GM23338 (cell line): ENCODE measurements around the gene LRRC28. TPM values are rescaled to one million over a fixed set of nuclear protein-coding genes. Genes with fewer than 3 reads are reported as not detected.

Experiments
- ATAC-seq: fragments of 200-7000 bp; cut with Tn5 transposase; 3 replicates; pipeline ENCODE4 v1.9.1; 2020
- DNase-seq: peaks from one replicate; pipeline ENCODE4 v3.0.0-alpha.2; 2015; ENCODE audit warnings: low spot score
- H2AFZ ChIP-seq: fragments of 200-600 bp; sonication (generic); 2 replicates; pipeline ENCODE4 v1.8.0; 2016; ENCODE audit warnings: antibody characterized with exemption, mild to moderate bottlenecking, moderate library complexity
- H3F3A ChIP-seq: fragments of 200-600 bp; sonication (generic); replicated peaks from 2 replicates; pipeline ENCODE4 v1.8.0; 2017; ENCODE audit warnings: antibody characterized with exemption, mixed run types, low read depth
- H3K27ac ChIP-seq: fragments of 200-600 bp; sonication (generic); 2 replicates; pipeline ENCODE4 v1.6.1; 2016; ENCODE audit warnings: low read depth
- H3K27me3 ChIP-seq: fragments of 200-600 bp; sonication (generic); 2 replicates; pipeline ENCODE4 v1.8.0; 2016; ENCODE audit warnings: mild to moderate bottlenecking, mixed run types, moderate library complexity; ENCODE audit not compliant: insufficient read depth
- H3K36me3 ChIP-seq: fragments of 200-600 bp; sonication (generic); 2 replicates; pipeline ENCODE4 v1.8.0; 2016; ENCODE audit warnings: mild to moderate bottlenecking; ENCODE audit not compliant: insufficient read depth
- H3K4me1 ChIP-seq: fragments of 200-600 bp; sonication (generic); 2 replicates; pipeline ENCODE4 v1.8.0; 2016; ENCODE audit warnings: mild to moderate bottlenecking, moderate library complexity; ENCODE audit not compliant: insufficient read depth
- H3K4me2 ChIP-seq: fragments of 200-600 bp; sonication (generic); 2 replicates; pipeline ENCODE4 v1.7.1; 2017; ENCODE audit warnings: mixed run types
- H3K4me3 ChIP-seq: fragments of 200-600 bp; sonication (generic); 2 replicates; pipeline ENCODE4 v1.6.1; 2016; ENCODE audit warnings: mixed run types
- H3K79me2 ChIP-seq: fragments of 200-600 bp; sonication (generic); replicated peaks from 2 replicates; pipeline ENCODE4 v1.8.0; 2017; ENCODE audit warnings: mild to moderate bottlenecking; ENCODE audit not compliant: insufficient read depth
- H3K9me2 ChIP-seq: fragments of 200-600 bp; sonication (generic); 2 replicates; pipeline ENCODE4 v1.8.0; 2017; ENCODE audit not compliant: insufficient read depth
- H4K20me1 ChIP-seq: fragments of 200-600 bp; sonication (generic); replicated peaks from 2 replicates; pipeline ENCODE4 v1.8.0; 2017; ENCODE audit warnings: mild to moderate bottlenecking; ENCODE audit not compliant: insufficient read depth
- H3K27ac Mint-ChIP-seq: 2 replicates; pipeline ENCODE4 v1.8.0; 2020; ENCODE audit warnings: inconsistent platforms, mild to moderate bottlenecking, moderate library complexity, mixed read lengths
- H3K27me3 Mint-ChIP-seq: 3 replicates; pipeline ENCODE4 v1.8.0; 2022; ENCODE audit warnings: low read depth, mild to moderate bottlenecking, moderate library complexity, mixed read lengths, inconsistent platforms; ENCODE audit not compliant: insufficient read depth, poor library complexity
- H3K36me3 Mint-ChIP-seq: 3 replicates; pipeline ENCODE4 v1.8.0; 2021; ENCODE audit warnings: low read depth, mild to moderate bottlenecking, inconsistent platforms, moderate library complexity, mixed read lengths
- H3K4me1 Mint-ChIP-seq: 3 replicates; pipeline ENCODE4 v1.8.0; 2020; ENCODE audit warnings: mild to moderate bottlenecking, inconsistent platforms, mixed read lengths
- H3K4me3 Mint-ChIP-seq: 3 replicates; pipeline ENCODE4 v1.8.0; 2021; ENCODE audit warnings: moderate library complexity, mild to moderate bottlenecking, inconsistent platforms, mixed read lengths
- H3K9me3 Mint-ChIP-seq: 3 replicates; pipeline ENCODE4 v1.8.0; 2020; ENCODE audit warnings: moderate library complexity, mild to moderate bottlenecking, inconsistent platforms, mixed read lengths
- CREB1 ChIP-seq: fragments of 250-450 bp; sonication (Bioruptor Pico); IDR thresholded peaks from 2 replicates; pipeline ENCODE4 v1.5.0; 2020; ENCODE audit warnings: low read depth, mild to moderate bottlenecking, moderate library complexity
- JUNB ChIP-seq: IDR thresholded peaks from one replicate; pipeline ENCODE4 v1.6.1; 2016; ENCODE audit warnings: antibody characterized with exemption; ENCODE audit not compliant: unreplicated experiment
- NANOG ChIP-seq: IDR thresholded peaks from 2 replicates; pipeline ENCODE4 v1.6.1; 2016; ENCODE audit warnings: antibody characterized with exemption, borderline replicate concordance
- ZNF331 ChIP-seq: fragments of 250-450 bp; sonication (Bioruptor Pico); IDR thresholded peaks from 2 replicates; pipeline ENCODE4 v1.5.0; 2020; ENCODE audit warnings: low read depth, mild to moderate bottlenecking, moderate library complexity
- polyA plus RNA-seq: library from polyadenylated mRNA; unstranded; fragments of >200 nt; fragmentation: Nextera tagmentation; extraction: Ambion mirVana; gene quantifications from 2 replicates; pipeline ENCODE4 v1.2.1, GENCODE V29; 2016
- total RNA-seq: library from RNA; depleted of rRNA; stranded (reverse); fragments of >200 nt; shearing (Covaris generic); gene quantifications from 2 replicates; pipeline ENCODE4 v1.2.3, GENCODE V29; 2014
- TF ChIP-seq, protein P1 (sequence below): IDR thresholded peaks from one replicate; pipeline ENCODE4 v1.6.1; 2018; ENCODE audit warnings: antibody characterized with exemption; ENCODE audit not compliant: unreplicated experiment
- TF ChIP-seq, protein P2 (sequence below): fragments of 250-450 bp; sonication (Bioruptor Pico); IDR thresholded peaks from 2 replicates; pipeline ENCODE4 v1.5.0; 2020; ENCODE audit warnings: mild to moderate bottlenecking, moderate library complexity

The LRRC28 gene
- total and polyA plus RNA-seq, 2 experiments from 2014 or later = 12.9 to 28.4 TPM

DNA sequence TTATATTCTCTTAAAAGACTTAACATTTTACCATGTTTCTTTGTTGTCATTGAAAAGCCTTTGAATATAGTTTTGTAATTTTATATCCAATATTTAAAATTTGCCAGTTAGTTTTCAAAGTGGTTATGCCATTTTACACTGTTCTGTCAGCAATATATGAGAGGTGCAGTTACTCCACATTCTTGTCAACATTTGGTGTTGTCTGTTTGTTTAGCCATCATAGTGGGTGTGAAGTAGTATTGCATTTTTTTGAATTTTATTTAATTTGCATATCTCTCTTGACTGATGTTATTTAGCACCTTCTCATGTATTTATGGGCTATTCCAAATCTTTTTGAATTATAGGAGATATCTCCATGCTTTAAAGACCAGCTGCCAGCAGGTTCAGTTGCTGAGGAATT is 40.4 kb downstream of the LRRC28 start:
- Histone ChIP-seq H3K79me2 (no peaks in the 10 kb centered on the region), H4K20me1 (no peaks in the 10 kb centered on the region), H3K27me3 (no peaks in the 10 kb centered on the region), H2AFZ (no peak overlapping the region), H3K36me3 (peaks cover 8% of the 10 kb centered on the region; the same call in 1 of the 2 replicates), H3F3A (no peaks in the 10 kb centered on the region), H3K4me3 (no peak overlapping the region), H3K27ac (no peak overlapping the region), H3K4me2 (no peak overlapping the region), H3K4me1 (peaks cover 18% of the 10 kb centered on the region; the same call in 1 of the 2 replicates), H3K9me2 (no peaks in the 10 kb centered on the region)
- peaks cover 26% of the 10 kb centered on the region for H3K36me3 Mint-ChIP-seq
- TF ChIP-seq, protein P1, sequence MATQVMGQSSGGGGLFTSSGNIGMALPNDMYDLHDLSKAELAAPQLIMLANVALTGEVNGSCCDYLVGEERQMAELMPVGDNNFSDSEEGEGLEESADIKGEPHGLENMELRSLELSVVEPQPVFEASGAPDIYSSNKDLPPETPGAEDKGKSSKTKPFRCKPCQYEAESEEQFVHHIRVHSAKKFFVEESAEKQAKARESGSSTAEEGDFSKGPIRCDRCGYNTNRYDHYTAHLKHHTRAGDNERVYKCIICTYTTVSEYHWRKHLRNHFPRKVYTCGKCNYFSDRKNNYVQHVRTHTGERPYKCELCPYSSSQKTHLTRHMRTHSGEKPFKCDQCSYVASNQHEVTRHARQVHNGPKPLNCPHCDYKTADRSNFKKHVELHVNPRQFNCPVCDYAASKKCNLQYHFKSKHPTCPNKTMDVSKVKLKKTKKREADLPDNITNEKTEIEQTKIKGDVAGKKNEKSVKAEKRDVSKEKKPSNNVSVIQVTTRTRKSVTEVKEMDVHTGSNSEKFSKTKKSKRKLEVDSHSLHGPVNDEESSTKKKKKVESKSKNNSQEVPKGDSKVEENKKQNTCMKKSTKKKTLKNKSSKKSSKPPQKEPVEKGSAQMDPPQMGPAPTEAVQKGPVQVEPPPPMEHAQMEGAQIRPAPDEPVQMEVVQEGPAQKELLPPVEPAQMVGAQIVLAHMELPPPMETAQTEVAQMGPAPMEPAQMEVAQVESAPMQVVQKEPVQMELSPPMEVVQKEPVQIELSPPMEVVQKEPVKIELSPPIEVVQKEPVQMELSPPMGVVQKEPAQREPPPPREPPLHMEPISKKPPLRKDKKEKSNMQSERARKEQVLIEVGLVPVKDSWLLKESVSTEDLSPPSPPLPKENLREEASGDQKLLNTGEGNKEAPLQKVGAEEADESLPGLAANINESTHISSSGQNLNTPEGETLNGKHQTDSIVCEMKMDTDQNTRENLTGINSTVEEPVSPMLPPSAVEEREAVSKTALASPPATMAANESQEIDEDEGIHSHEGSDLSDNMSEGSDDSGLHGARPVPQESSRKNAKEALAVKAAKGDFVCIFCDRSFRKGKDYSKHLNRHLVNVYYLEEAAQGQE = no peak
- TF ChIP-seq, protein P2, sequence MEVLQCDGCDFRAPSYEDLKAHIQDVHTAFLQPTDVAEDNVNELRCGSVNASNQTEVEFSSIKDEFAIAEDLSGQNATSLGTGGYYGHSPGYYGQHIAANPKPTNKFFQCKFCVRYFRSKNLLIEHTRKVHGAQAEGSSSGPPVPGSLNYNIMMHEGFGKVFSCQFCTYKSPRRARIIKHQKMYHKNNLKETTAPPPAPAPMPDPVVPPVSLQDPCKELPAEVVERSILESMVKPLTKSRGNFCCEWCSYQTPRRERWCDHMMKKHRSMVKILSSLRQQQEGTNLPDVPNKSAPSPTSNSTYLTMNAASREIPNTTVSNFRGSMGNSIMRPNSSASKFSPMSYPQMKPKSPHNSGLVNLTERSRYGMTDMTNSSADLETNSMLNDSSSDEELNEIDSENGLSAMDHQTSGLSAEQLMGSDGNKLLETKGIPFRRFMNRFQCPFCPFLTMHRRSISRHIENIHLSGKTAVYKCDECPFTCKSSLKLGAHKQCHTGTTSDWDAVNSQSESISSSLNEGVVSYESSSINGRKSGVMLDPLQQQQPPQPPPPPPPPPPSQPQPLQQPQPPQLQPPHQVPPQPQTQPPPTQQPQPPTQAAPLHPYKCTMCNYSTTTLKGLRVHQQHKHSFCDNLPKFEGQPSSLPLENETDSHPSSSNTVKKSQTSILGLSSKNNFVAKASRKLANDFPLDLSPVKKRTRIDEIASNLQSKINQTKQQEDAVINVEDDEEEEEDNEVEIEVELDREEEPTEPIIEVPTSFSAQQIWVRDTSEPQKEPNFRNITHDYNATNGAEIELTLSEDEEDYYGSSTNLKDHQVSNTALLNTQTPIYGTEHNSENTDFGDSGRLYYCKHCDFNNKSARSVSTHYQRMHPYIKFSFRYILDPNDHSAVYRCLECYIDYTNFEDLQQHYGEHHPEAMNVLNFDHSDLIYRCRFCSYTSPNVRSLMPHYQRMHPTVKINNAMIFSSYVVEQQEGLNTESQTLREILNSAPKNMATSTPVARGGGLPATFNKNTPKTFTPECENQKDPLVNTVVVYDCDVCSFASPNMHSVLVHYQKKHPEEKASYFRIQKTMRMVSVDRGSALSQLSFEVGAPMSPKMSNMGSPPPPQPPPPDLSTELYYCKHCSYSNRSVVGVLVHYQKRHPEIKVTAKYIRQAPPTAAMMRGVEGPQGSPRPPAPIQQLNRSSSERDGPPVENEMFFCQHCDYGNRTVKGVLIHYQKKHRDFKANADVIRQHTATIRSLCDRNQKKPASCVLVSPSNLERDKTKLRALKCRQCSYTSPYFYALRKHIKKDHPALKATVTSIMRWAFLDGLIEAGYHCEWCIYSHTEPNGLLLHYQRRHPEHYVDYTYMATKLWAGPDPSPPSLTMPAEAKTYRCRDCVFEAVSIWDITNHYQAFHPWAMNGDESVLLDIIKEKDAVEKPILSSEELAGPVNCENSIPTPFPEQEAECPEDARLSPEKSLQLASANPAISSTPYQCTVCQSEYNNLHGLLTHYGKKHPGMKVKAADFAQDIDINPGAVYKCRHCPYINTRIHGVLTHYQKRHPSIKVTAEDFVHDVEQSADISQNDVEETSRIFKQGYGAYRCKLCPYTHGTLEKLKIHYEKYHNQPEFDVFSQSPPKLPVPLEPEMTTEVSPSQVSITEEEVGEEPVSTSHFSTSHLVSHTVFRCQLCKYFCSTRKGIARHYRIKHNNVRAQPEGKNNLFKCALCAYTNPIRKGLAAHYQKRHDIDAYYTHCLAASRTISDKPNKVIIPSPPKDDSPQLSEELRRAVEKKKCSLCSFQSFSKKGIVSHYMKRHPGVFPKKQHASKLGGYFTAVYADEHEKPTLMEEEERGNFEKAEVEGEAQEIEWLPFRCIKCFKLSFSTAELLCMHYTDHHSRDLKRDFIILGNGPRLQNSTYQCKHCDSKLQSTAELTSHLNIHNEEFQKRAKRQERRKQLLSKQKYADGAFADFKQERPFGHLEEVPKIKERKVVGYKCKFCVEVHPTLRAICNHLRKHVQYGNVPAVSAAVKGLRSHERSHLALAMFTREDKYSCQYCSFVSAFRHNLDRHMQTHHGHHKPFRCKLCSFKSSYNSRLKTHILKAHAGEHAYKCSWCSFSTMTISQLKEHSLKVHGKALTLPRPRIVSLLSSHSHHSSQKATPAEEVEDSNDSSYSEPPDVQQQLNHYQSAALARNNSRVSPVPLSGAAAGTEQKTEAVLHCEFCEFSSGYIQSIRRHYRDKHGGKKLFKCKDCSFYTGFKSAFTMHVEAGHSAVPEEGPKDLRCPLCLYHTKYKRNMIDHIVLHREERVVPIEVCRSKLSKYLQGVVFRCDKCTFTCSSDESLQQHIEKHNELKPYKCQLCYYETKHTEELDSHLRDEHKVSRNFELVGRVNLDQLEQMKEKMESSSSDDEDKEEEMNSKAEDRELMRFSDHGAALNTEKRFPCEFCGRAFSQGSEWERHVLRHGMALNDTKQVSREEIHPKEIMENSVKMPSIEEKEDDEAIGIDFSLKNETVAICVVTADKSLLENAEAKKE (CRISPR knock-in tag) = no peak
- TF ChIP-seq ZNF331 (no peak), JUNB (no peak), CREB1 (CRISPR knock-in tag) (no peak), NANOG (no peak)
- peaks cover 20% of the 10 kb centered on the region; the same call in 2 of the 3 replicates for H3K4me1 Mint-ChIP-seq
- no peak overlapping the region for H3K27ac Mint-ChIP-seq
- H3K4me3 Mint-ChIP-seq = no peak overlapping the region
- DNase-seq = no peak
- peaks cover 1% of the 10 kb centered on the region for H3K27me3 Mint-ChIP-seq
- no peak for ATAC-seq
- H3K9me3 Mint-ChIP-seq = peaks cover 13% of the 10 kb centered on the region
